Measurements from ENCODE around the gene LBX2. TPM values are rescaled to one million over a fixed set of nuclear protein-coding genes. Genes with fewer than 3 reads are reported as not detected.

The LBX2 gene
- total RNA-seq, 1 experiment from 2014 or later: 10.1 TPM

DNA sequence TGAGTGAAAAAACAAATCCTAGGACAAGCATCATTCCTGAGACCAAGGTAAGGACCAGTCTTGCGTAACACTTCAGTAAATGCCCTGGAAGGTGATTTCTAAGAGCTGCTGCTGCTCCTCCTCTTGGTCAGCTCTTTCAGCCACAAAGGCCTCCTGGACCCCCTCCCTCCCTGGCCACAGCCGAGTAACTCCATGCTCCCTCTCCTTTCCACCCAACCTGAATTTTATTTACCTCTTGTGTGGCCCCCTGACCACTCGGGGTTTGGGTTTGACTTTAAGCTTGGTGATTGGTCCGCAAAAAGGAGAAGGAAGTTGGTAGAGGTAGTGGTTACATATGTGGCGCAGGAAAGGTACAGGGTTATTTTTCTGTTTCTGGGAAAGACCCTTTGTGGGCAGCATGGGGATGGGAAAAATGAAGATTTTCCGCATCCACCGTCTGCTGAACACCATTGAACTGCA is 39.5 kb upstream of the LBX2 start:
- no peak overlapping the region for H3K9ac ChIP-seq (ENCODE audit: low read length)
- ChIA-PET POLR2A (no interaction called here), RAD21 (ENCODE audit: low non-redundant PET in 1 of 2, low total read pairs in 2 of 2, uncharacterized antibody in 2 of 2, unreplicated experiment in 2 of 2) (no interaction called here), CTCF (no interaction called here)
- H3K9me2 ChIP-seq (ENCODE audit: insufficient read depth): no peaks in the 10 kb centered on the region
- no peak overlapping the region for H3K4me2 ChIP-seq (ENCODE audit: low read length)
- no TSS peak for BruUV-seq (replicated peaks)
- H4K20me1 ChIP-seq (ENCODE audit: insufficient read depth): no peaks in the 10 kb centered on the region
- no peak overlapping the region for H3K4me3 ChIP-seq (replicated peaks in 1 of 2; ENCODE audit: low read depth in 1 of 2, low read length in 2 of 2)
- TF ChIP-seq, protein P1, sequence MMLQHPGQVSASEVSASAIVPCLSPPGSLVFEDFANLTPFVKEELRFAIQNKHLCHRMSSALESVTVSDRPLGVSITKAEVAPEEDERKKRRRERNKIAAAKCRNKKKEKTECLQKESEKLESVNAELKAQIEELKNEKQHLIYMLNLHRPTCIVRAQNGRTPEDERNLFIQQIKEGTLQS (IDR thresholded peaks at IDR 0.05): no peak
- TF ChIP-seq FOSL1 (IDR thresholded peaks at IDR 0.05; ENCODE audit: low read depth) (no peak), ZNF274 (IDR thresholded peaks at IDR 0.05; ENCODE audit: low read depth, low read length) (no peak), EZH2phosphoT487 (IDR thresholded peaks at IDR 0.05; ENCODE audit: borderline replicate concordance) (no peak), POLR2AphosphoS5 (IDR thresholded peaks at IDR 0.05; ENCODE audit: low read depth, low read length) (no peak), ZBTB33 (IDR thresholded peaks at IDR 0.05; ENCODE audit: extremely low read depth, insufficient replicate concordance, low read length) (no peak), CEBPB (IDR thresholded peaks at IDR 0.05; ENCODE audit: low read depth) (no peak)
- no peaks in the 10 kb centered on the region; a peak in 1 of 4 replicates for H3K4me1 ChIP-seq (ENCODE audit: control insufficient read depth in 1 of 2, insufficient read depth in 2 of 2, low read length in 2 of 2)
- no peaks in the 10 kb centered on the region for H3K27me3 ChIP-seq (ENCODE audit: insufficient read depth, low read length)
- ATAC-seq (no peak), DNase-seq (ENCODE audit: low read depth, low spot score) (no peak)
- H3K27ac ChIP-seq (ENCODE audit: low read depth, low read length): no peak overlapping the region
- no peaks in the 10 kb centered on the region for H3K9me3 ChIP-seq (ENCODE audit: control insufficient read depth in 1 of 2, insufficient read depth in 1 of 2, low read depth in 1 of 2, low read length in 2 of 2)
- no peak overlapping the region for H2AFZ ChIP-seq (ENCODE audit: low read depth, low read length, poor library complexity, severe bottlenecking)
- no peaks in the 10 kb centered on the region for H3K36me3 ChIP-seq (ENCODE audit: control insufficient read depth in 1 of 2, insufficient read depth in 2 of 2, low read length in 2 of 2)
- no peaks in the 10 kb centered on the region for H3K79me2 ChIP-seq (ENCODE audit: insufficient read depth, low read length)
- intact Hi-C loops (cut with micrococcal nuclease): no loop called here

DNA sequence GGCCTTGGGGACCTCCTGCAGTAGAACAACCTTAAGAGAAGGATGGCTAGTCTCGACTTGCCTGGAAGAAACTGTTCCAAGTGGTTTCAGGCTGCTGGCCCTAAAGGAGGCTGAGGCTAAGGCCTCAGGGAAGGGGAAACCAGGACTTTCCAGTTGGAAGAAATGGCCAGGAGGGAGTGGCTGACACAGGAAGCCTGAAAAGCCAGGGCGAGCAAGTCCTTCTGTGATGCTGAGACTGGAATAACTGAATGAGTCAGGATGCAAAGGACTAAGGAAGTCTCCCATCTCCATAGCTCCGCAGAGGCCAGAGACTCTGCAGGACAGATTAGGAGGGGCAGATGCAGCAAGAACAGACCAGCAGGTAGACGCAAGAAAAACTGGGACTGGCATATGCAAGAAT is 37.7 kb upstream of the LBX2 start:
- no peaks in the 10 kb centered on the region for H3K79me2 ChIP-seq (ENCODE audit: insufficient read depth, low read length)
- POLR2A ChIA-PET: no interaction called here
- no peak overlapping the region for H3K27ac ChIP-seq (ENCODE audit: low read depth, low read length)
- no peak for DNase-seq (ENCODE audit: low read depth, low spot score)
- H4K20me1 ChIP-seq (ENCODE audit: insufficient read depth): no peaks in the 10 kb centered on the region
- H3K4me3 ChIP-seq (replicated peaks in 1 of 2; ENCODE audit: low read depth in 1 of 2, low read length in 2 of 2): no peak overlapping the region
- CTCF ChIA-PET: no interaction called here
- BruUV-seq (replicated peaks): no TSS peak
- no peaks in the 10 kb centered on the region for H3K9me2 ChIP-seq (ENCODE audit: insufficient read depth)
- intact Hi-C loops (cut with micrococcal nuclease): no loop called here
- H3K4me1 ChIP-seq (ENCODE audit: control insufficient read depth in 1 of 2, insufficient read depth in 2 of 2, low read length in 2 of 2): no peaks in the 10 kb centered on the region
- RAD21 ChIA-PET (ENCODE audit: low non-redundant PET in 1 of 2, low total read pairs in 2 of 2, uncharacterized antibody in 2 of 2, unreplicated experiment in 2 of 2): no interaction called here
- H2AFZ ChIP-seq (ENCODE audit: low read depth, low read length, poor library complexity, severe bottlenecking): no peak overlapping the region
- H3K36me3 ChIP-seq (ENCODE audit: control insufficient read depth in 1 of 2, insufficient read depth in 2 of 2, low read length in 2 of 2): no peaks in the 10 kb centered on the region; a peak in 1 of 4 replicates
- no peak for ATAC-seq
- H3K9me3 ChIP-seq (ENCODE audit: control insufficient read depth in 1 of 2, insufficient read depth in 1 of 2, low read depth in 1 of 2, low read length in 2 of 2): no peaks in the 10 kb centered on the region
- H3K9ac ChIP-seq (ENCODE audit: low read length): no peak overlapping the region
- no peak overlapping the region for H3K4me2 ChIP-seq (ENCODE audit: low read length)
- H3K27me3 ChIP-seq (ENCODE audit: insufficient read depth, low read length): no peaks in the 10 kb centered on the region
- TF ChIP-seq CBX3 (IDR thresholded peaks at IDR 0.05; ENCODE audit: low read depth) (no peak), EGR1 (IDR thresholded peaks at IDR 0.05; ENCODE audit: low read depth) (no peak), CEBPB (IDR thresholded peaks at IDR 0.05; ENCODE audit: low read depth) (no peak), FOSL1 (IDR thresholded peaks at IDR 0.05; ENCODE audit: low read depth) (no peak), RAD21 (IDR thresholded peaks at IDR 0.05; ENCODE audit: low read depth) (no peak), POLR2A (IDR thresholded peaks at IDR 0.05; ENCODE audit: borderline replicate concordance, extremely low read depth, insufficient read depth, insufficient read length) (no peak), SP1 (IDR thresholded peaks at IDR 0.05; ENCODE audit: low read depth) (no peak), EZH2phosphoT487 (IDR thresholded peaks at IDR 0.05; ENCODE audit: borderline replicate concordance) (no peak), CTCF (IDR thresholded peaks at IDR 0.05 in 2 of 3, conservative IDR thresholded peaks at IDR 0.05 in 1 of 3; ENCODE audit: borderline replicate concordance in 1 of 3, insufficient read depth in 1 of 3, low read depth in 2 of 3, low read length in 2 of 3) (no peak), ZFX (IDR thresholded peaks at IDR 0.05) (no peak), SIN3A (IDR thresholded peaks at IDR 0.05; ENCODE audit: low read depth) (no peak)
- TF ChIP-seq, protein P1 (IDR thresholded peaks at IDR 0.05): no peak
- TF ChIP-seq, protein P2, sequence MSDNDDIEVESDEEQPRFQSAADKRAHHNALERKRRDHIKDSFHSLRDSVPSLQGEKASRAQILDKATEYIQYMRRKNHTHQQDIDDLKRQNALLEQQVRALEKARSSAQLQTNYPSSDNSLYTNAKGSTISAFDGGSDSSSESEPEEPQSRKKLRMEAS (IDR thresholded peaks at IDR 0.05): no peak
